Placental epithelial cell (primary cell): Measurements from ENCODE around the gene KHDC3L. TPM values are rescaled to one million over a fixed set of nuclear protein-coding genes. Genes with fewer than 3 reads are reported as not detected.

Experiments used
- small RNA-seq: library from RNA; depleted of rRNA; stranded (forward); fragments of <200 nt; gene quantifications from one replicate; pipeline ENCODE3, GENCODE V24; 2012
- total RNA-seq: library from RNA; depleted of rRNA; stranded (reverse); fragments of >200 nt; gene quantifications from 2 replicates; pipeline ENCODE4 v1.2.3, GENCODE V29; 2012

Gene KHDC3L
- not detected in 2 replicates for total RNA-seq

DNA sequence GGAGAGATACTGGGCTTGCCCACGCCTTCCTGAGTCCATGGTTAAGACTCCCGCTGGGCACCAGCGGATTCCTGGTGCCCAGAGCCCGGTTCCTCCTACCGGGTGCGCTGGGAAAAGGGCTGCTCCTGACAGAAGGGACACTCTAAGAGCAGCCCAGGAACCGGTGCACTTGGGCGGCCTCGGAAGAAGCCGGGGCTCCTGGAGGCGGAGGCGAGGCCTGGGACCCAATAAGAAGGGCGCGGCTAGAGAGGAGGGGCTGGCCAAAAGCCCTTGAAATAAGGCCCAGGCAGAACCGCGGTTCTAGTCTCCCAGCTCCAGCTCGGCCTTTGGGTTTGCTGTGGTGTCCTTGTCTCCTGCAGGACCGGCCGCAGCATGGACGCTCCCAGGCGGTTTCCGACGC is at the start of gene KHDC3L:
KHDC3L (plus strand) TSS at position 301 of the 400 bp plus-strand sequence; CDS start at position 373, 72 bp downstream.

DNA sequence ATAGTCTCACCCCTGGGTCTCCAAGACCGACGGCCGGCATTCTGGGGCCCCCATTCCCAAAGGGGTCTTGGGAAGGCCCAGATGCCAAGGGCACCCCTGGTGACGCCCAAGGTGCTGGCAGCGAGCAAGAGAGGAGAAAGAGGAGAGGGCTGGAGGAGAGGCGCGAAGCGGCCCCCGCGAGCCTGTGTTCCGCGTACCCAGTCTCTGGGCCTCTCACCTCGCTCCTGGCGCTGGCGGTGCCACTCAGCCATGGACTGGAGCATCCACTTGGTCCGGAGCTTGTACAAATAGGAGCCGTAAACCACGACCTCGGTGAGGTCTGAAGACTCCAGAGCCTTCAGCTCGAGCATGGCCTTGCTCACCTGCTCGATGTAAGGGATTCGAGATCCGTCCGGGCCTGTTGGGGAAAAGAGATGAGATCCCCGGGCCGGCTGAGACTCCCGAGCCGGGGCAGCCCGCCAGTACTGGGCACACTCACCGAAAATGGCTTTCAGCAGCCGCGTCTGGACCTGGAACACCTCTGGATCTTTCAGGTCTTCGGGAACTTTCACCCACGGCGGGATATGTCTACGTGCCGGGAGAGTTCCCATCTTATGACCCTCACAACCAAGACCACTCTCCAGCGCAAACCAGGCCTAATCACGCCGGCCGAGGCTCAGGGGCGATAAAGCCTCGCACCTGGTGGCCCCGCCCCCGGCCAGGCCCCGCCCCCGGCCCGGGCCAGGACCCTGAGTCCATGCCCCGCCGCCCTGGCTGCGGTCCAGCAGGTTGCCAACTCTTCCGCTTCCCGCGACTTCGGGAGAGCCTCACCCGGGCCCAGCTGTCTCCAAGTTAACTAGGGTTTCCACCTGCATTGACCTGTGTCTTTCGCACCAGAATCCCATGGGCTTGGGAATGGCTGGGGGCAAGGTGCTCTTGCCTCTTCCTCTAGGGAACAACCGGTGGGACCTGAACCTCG is 8.5 kb upstream of the KHDC3L start, which contains the start of gene DPPA5:
DPPA5 (minus strand) TSS at position 641 of the 958 bp plus-strand sequence; CDS start at position 590, 51 bp downstream.

GRCh38 chr6:73369563-73369962 is 7.1 kb downstream of the KHDC3L start, which contains the start of gene OOEP:
Gene OOEP, minus strand, starts transcription at chr6:73369897. Its CDS starts 105 bp downstream, at chr6:73369792.

GRCh38 chr6:73394577-73395354 is 32.3 kb downstream of the KHDC3L start, which contains the start of gene DDX43:
Gene DDX43, plus strand, starts transcription at chr6:73394828. Its CDS starts 78 bp downstream, at chr6:73394906.

Small RNA genes within 50 kb of the gene (small RNA-seq; reads per million reads assigned to genes)
- gene RPL39P3 = 1.1 reads per million, percentile 59 among the genes with 10 or more reads in this experiment

Other genes starting within 250 kb of the KHDC3L start
- not detected in 2 replicates for gene KHDC1L, start 137.2 kb upstream of the KHDC3L start, total RNA-seq
- 4.3 and 5.5 TPM in 2 replicates for gene KHDC1, start 99.5 kb upstream of the KHDC3L start, total RNA-seq
- not detected in 2 replicates for gene DPPA5, start 8.4 kb upstream of the KHDC3L start, total RNA-seq
- gene OOEP, start 7.2 kb downstream of the KHDC3L start, total RNA-seq = 0.33 TPM in 1 of 2 replicates, not detected in the other
- gene DDX43, start 32.2 kb downstream of the KHDC3L start, total RNA-seq = 1.6 and 2.7 TPM in 2 replicates
- 2.3 and 2.7 TPM in 2 replicates for gene CGAS, start 89.6 kb downstream of the KHDC3L start, total RNA-seq
- 31.0 and 31.8 TPM in 2 replicates for gene MTO1, start 99.1 kb downstream of the KHDC3L start, total RNA-seq
- 13,253 and 21,584 TPM in 2 replicates for gene EEF1A1, start 158.4 kb downstream of the KHDC3L start, total RNA-seq